ENCODE results near the gene ANK3.

ANK3 gene

GRCh38 chr10:60340973-60341372, 48.7 kb downstream of the ANK3 start:
- DNase-seq, result no peak

DNA sequence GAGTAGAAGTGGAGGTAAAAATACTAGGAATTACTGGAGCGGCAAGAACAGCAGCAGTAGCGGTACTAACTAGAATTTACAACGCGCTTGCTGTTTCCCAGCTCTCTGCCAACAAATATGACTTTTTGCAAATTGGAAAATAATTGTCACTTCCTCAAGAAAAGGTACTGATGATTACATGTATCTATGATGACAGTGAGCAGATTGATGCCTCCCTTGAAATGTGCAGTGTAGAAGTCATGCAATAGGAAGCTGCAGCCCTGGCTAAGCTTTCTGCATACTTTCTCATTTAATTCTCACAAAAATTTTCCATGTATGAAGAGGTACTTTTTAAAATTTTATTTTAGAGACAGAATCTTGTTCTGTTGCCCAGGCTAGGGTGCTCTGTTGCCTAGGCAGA, 49.9 kb downstream of the ANK3 start:
- no peak for DNase-seq

DNA sequence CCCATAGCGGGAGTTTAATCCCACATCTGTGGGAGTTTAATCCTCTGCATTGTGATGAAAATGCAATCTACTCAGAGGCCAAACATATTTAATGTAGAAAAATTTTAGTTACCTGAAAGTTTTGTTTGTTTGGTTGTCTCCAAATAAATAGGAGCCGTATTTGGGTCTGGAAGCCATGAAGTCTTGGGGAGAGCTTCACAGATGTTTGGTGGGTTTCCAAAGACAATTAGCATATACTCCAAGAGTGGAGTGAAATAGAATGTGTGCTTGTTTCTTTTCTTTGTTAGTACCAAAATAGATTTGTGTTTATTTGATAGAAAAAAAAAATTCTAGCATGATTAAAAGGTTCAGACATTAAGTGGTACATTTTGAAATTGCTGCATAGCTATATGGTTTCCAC, 50.9 kb downstream of the ANK3 start:
- no peak for DNase-seq

- DNase-seq, result no peak
Observed at GRCh38 chr10:60338002-60338564, 51.6 kb downstream of the ANK3 start.

DNA sequence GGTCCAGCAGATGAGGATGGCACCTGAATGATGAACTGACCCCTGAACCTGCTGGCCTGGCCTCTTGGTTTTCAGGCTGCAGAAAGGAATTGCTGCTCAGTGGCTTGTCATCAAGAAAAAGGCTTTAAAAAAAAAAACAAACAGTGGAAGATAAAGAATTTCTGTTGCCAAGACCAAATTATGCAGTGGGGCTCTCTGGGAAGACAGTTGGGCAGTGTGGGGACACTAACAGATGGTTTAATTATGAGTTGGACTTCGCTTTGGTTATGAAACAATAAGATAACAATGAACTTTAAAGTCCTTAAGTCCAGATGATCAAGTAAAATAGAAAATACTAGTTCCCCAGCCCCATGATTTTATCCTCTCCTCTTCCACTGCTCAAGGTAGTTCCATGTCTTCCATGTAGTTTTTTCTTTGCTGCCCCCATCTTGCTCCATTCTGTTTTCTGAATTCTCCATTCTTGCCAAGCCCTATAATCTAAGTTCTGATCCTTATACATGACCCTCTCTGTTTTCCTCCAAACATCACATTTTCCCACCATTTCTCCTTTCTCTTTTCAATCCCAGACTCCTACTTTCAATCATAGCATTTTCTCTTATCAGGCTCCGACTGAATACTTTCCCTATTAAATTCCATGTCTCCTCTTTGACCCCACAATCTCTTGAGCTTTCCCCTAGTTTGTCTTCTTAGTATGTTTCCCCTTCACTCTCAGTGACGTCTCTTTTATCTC, 52.6 kb downstream of the ANK3 start:
- no peak for DNase-seq

DNA sequence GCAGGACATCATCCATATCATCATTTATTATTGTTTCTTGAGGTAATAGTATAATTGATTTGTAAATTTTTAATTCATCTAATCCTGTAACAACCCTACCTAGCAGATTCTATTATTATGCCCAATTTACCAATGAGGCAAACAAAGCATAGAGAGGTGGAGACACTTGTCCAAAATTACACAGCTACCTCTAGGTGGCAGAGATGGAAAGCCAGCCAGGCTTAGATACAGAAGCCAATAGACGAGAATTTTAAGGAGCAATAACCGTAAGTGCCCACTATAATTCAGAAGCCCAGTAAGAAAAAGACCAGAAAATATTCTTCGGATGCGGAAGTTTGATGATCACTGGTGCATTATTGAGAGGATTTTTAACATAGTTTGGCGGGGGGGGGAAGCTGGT, 54.0 kb downstream of the ANK3 start:
- no peak for DNase-seq

DNA sequence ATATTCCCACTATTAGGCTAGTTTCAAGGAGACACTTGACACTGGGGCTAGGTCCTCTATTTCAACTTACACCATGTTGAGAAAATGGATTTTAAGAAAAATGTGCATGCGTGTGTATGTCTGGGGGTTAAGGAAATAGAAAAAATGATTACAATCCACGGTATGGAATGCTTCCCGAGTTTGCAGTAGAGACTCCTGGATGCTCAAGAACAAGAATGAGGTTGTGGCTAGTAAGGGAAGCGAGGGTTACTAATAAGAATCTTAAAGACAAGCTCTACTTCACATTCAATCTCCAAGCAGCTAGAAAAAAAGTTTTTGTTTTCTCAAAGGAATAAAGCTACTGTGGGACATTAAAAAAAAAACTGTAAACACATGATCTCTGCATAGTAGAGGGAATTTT, 54.7 kb downstream of the ANK3 start:
- no peak for DNase-seq

GRCh38 chr10:60332371-60332770, 57.3 kb downstream of the ANK3 start:
- DNase-seq, result no peak

DNA sequence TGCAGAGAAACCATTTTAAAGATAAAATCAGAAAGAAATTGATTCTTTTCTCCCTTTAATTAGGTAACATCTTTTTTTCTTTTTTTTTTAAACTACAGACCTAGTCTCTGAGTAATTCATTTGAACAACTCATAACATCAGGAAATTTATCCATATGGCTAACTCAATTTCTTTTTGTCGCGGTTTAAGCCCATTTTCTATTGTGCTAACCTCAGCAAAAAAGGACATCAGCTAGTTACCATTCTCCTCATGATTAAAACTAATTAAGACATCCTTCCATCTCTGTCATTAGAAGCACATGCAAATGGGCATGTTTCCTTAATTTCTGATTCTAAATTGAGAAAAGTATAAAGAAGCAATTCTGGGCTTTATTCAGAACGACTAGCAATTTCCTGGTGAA, 57.8 kb downstream of the ANK3 start:
- DNase-seq, result no peak

DNA sequence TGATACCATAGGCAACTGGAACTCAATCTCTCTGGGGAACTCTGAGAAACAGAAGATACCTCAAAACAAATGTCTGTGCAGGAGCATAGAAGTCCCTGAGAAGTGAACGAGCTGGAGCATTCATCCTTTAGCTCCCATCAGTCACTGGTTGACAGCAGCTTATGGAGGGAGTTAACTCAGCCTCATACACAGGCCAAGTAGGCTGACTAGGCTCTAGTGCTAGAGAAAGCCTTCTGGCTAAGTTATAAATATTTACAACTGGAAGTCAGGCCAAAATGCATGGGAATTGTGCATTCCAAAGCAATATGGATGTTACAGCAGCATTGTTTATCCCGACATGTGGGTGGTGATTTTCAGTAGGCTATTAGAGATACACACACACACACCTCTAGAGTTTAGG, 66.5 kb downstream of the ANK3 start:
- DNase-seq, result no peak

- DNase-seq, result no peak
Observed at GRCh38 chr10:60320666-60321065, 69.0 kb downstream of the ANK3 start.

GRCh38 chr10:60316029-60316428, 73.6 kb downstream of the ANK3 start:
- DNase-seq, result no peak

DNA sequence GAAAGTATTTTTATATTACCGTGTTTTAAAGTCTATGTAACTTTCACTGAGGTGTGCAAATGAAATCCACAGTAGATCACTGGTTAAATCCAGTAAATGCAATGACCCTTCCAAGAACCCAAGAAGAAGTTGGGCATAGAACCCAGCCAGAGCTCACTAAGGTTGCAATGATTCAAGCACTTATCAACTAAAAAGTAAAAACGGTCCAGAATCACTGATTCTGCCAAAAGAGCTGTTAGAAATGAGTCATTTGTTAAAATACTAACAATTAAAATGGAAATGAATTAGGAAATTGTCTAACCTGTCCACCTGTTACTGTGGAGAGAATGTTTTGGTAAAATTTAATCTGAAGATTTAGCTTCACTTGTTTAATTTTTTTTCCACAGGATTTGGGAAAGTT, 74.4 kb downstream of the ANK3 start:
- DNase-seq, result no peak

- no peak for DNase-seq
Observed at GRCh38 chr10:60314069-60314940, 75.4 kb downstream of the ANK3 start.

GRCh38 chr10:60313589-60313952, 76.1 kb downstream of the ANK3 start:
- DNase-seq, result no peak

- DNase-seq, result no peak
Observed at GRCh38 chr10:60312818-60313588, 76.7 kb downstream of the ANK3 start.

DNA sequence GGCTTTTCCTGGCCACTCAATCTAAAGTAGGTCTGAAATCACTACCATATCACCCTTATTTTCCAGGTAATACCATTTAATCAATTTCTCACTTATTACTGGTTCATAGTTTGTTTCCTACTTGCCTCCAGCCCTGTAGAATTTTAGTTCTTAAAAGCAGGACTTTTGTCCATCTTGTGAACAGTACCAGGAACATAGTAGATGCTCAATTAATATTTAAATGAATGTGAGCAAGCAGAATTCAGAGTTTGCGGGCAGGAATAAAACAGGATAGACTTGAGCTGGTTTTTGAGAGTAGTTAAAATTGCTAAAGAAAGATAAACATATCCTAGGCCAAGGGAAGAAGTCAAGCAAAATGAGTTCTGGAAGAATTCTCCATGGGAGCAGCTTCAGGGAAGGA, 77.9 kb downstream of the ANK3 start:
- no peak for DNase-seq

GRCh38 chr10:60310740-60311139, 78.9 kb downstream of the ANK3 start:
- no peak for DNase-seq

- no peak for DNase-seq
Observed at GRCh38 chr10:60309891-60310290, 79.8 kb downstream of the ANK3 start.

DNA sequence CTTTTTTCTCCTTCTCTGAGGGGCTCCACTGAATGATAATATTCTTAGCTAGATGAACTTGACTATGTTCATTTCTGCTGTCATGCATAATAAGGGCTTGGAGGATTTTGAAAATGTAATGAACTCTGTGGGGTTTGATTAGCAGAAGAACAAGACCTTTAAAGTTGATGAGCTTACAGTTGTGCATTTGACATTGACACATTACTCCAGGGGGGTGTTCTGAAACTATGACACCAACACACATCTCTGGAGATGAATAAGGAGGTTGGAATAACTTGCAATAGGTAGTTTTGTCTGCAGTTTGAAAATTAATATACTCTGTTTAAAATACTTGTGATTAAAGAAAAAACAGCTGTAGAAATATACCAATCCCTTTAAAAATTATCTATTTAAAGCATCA, 80.3 kb downstream of the ANK3 start:
- DNase-seq, result no peak

DNA sequence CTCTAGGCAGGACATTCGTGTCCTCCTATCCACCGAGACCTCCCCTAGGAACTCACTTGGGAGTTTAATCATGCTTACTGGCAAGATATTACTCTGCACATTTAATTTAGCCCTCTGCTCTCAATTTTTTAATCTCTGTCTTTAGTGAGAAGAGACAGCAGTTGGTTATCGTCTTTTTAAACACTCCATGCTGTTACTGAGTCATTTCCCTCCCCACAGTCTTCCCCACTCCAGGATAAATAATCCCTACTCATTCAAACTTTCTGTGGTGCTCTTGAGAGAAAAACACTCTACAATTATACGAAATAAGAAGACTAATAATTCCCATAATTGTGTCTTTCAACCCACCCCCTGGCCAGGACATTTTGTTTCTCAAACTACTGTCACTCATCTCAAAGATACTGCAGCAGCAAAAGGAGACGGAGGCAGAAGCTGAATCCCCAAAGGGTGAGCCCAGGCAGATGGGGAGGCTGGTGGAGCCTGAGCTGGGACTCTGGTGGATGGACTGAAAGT, 84.2 kb downstream of the ANK3 start:
- no peak for DNase-seq

GRCh38 chr10:60304829-60305379, 84.8 kb downstream of the ANK3 start:
- no peak for DNase-seq

GRCh38 chr10:60303778-60304177, 85.9 kb downstream of the ANK3 start:
- no peak for DNase-seq
